Panc1 (cell line): ENCODE results near the gene ZFAND3. TPM values are rescaled to one million over a fixed set of nuclear protein-coding genes. Genes with fewer than 3 reads are reported as not detected.

Experiments used
- ATAC-seq: fragments of 200-7000 bp; cut with Tn5 transposase; 2 replicates; pipeline ENCODE4 v1.9.1; 2020; ENCODE audit warnings: mild to moderate bottlenecking, moderate library complexity
- BruUV-seq: library from RNA; stranded (reverse); fragments of 400-500 nt; replicated peaks from 2 replicates; lab custom pipeline; 2021; lab: Mats Ljungman, UMichigan
- CTCF ChIA-PET: fragments of 300-600 bp; sonication (Branson Sonifier 250); formaldehyde crosslinking; loops from one replicate; lab custom pipeline; 2022; ENCODE audit warnings: antibody characterized with exemption; lab: Charles Lee
- POLR2A ChIA-PET: fragments of 300-600 bp; sonication (Branson Sonifier 250); formaldehyde crosslinking; loops from one replicate; lab custom pipeline; 2022; ENCODE audit warnings: antibody characterized with exemption; lab: Charles Lee
- DNase-seq: peaks from one replicate; pipeline ENCODE4 v3.0.0-alpha.2; 2010; ENCODE audit warnings: low read depth, low spot score
- H3K27ac ChIP-seq: 2 replicates; pipeline ENCODE4 v1.5.1; 2011; ENCODE audit warnings: mild to moderate bottlenecking, low read length, inconsistent platforms
- H3K27me3 ChIP-seq: fragments of 200-500 bp; sonication (Bioruptor generic); 2 replicates; pipeline ENCODE4 v1.6.0; 2014; ENCODE audit warnings: low read length, inconsistent platforms; ENCODE audit not compliant: control insufficient read depth, insufficient read depth
- H3K36me3 ChIP-seq: fragments of 200-500 bp; sonication (Bioruptor generic); 2 replicates; pipeline ENCODE4 v1.5.1; 2014; ENCODE audit warnings: inconsistent platforms, mild to moderate bottlenecking, low read length, moderate library complexity; ENCODE audit not compliant: control insufficient read depth, insufficient read depth
- H3K4me1 ChIP-seq: 2 replicates; pipeline ENCODE4 v1.5.1; 2011; ENCODE audit warnings: inconsistent platforms, mild to moderate bottlenecking, low read length, moderate library complexity; ENCODE audit not compliant: control insufficient read depth, insufficient read depth
- H3K4me3 ChIP-seq, 2 experiments: 2 replicates each; pipeline ENCODE4 v1.5.1; 2011 to 2012; ENCODE audit warnings: low read depth in 2 of 2, low read length in 2 of 2, mild to moderate bottlenecking in 2 of 2, inconsistent platforms in 1 of 2, moderate library complexity in 1 of 2
- H3K9me3 ChIP-seq: fragments of 200-500 bp; sonication (Bioruptor generic); 2 replicates; pipeline ENCODE4 v1.5.1; 2014; ENCODE audit warnings: low read depth, mild to moderate bottlenecking, inconsistent platforms, low read length, moderate library complexity; ENCODE audit not compliant: control insufficient read depth, insufficient read depth
- POLR2AphosphoS5 ChIP-seq: IDR thresholded peaks from 2 replicates; pipeline ENCODE4 v1.6.1; 2012; ENCODE audit warnings: mild to moderate bottlenecking, low read depth, low read length, moderate library complexity
- SIN3A ChIP-seq: IDR thresholded peaks from 2 replicates; pipeline ENCODE4 v1.6.1; 2012; ENCODE audit warnings: low read depth, mild to moderate bottlenecking, low read length, moderate library complexity, borderline replicate concordance; ENCODE audit not compliant: insufficient read depth
- TCF7L2 ChIP-seq: IDR thresholded peaks from 2 replicates; pipeline ENCODE4 v1.6.1; 2011; ENCODE audit warnings: mild to moderate bottlenecking, low read depth, low read length, inconsistent platforms
- in situ Hi-C: cut with HindIII; loops from 2 replicates; pipeline ENCODE4 v1.10.0; 2016; ENCODE audit warnings: low sequenced_read_pairs, low pct_unique_long_range_greater_than_20kb
- intact Hi-C: fragments of 100-400 bp; cut with micrococcal nuclease; formaldehyde crosslinking; loops from one replicate; pipeline ENCODE4 v1.10.0; 2022; ENCODE audit not compliant: unreplicated experiment
- total RNA-seq: library from RNA; stranded (reverse); gene quantifications from one replicate; pipeline ENCODE4 v1.2.1, GENCODE V29; 2021; ENCODE audit not compliant: unreplicated experiment
- TF ChIP-seq, protein P1 (sequence below): fragments of 450-650 bp; IDR thresholded peaks from 2 replicates; pipeline ENCODE4 v1.5.1; 2017; ENCODE audit warnings: mild to moderate bottlenecking
- TF ChIP-seq, protein P2 (sequence below), 2 experiments: IDR thresholded peaks; 2 replicates each; pipeline ENCODE4 v1.6.1; 2011 to 2012; ENCODE audit warnings: low read depth in 2 of 2, control low read depth in 1 of 2, low read length in 1 of 2, mild to moderate bottlenecking in 1 of 2, moderate library complexity in 1 of 2; ENCODE audit not compliant: insufficient read depth in 1 of 2

The ZFAND3 gene
- total RNA-seq, 1 experiment from 2014 or later, result 95.9 TPM

DNA sequence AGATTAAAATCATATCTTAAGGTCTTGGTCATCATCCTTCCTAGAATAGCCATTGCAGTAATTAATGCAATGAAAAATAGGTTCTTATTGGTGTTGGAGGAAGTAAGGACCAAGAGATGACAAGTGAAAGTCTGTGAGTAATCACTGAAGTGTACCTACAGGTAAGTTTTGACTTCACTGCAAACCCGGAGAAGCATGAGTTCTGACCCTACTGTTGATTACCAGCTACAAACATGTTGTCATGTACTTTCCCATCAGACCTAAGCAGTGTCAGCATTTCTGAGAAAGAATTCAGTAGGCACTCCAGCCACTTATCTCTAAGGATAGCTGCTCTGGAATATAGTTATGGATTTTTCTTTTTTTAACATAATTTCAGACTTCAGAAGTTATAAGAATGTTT lies 280.9 kb downstream of the ZFAND3 start:
- no peak for TF ChIP-seq TCF7L2
- TF ChIP-seq, protein P1, sequence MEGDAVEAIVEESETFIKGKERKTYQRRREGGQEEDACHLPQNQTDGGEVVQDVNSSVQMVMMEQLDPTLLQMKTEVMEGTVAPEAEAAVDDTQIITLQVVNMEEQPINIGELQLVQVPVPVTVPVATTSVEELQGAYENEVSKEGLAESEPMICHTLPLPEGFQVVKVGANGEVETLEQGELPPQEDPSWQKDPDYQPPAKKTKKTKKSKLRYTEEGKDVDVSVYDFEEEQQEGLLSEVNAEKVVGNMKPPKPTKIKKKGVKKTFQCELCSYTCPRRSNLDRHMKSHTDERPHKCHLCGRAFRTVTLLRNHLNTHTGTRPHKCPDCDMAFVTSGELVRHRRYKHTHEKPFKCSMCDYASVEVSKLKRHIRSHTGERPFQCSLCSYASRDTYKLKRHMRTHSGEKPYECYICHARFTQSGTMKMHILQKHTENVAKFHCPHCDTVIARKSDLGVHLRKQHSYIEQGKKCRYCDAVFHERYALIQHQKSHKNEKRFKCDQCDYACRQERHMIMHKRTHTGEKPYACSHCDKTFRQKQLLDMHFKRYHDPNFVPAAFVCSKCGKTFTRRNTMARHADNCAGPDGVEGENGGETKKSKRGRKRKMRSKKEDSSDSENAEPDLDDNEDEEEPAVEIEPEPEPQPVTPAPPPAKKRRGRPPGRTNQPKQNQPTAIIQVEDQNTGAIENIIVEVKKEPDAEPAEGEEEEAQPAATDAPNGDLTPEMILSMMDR, result no peak
- TF ChIP-seq, protein P2, sequence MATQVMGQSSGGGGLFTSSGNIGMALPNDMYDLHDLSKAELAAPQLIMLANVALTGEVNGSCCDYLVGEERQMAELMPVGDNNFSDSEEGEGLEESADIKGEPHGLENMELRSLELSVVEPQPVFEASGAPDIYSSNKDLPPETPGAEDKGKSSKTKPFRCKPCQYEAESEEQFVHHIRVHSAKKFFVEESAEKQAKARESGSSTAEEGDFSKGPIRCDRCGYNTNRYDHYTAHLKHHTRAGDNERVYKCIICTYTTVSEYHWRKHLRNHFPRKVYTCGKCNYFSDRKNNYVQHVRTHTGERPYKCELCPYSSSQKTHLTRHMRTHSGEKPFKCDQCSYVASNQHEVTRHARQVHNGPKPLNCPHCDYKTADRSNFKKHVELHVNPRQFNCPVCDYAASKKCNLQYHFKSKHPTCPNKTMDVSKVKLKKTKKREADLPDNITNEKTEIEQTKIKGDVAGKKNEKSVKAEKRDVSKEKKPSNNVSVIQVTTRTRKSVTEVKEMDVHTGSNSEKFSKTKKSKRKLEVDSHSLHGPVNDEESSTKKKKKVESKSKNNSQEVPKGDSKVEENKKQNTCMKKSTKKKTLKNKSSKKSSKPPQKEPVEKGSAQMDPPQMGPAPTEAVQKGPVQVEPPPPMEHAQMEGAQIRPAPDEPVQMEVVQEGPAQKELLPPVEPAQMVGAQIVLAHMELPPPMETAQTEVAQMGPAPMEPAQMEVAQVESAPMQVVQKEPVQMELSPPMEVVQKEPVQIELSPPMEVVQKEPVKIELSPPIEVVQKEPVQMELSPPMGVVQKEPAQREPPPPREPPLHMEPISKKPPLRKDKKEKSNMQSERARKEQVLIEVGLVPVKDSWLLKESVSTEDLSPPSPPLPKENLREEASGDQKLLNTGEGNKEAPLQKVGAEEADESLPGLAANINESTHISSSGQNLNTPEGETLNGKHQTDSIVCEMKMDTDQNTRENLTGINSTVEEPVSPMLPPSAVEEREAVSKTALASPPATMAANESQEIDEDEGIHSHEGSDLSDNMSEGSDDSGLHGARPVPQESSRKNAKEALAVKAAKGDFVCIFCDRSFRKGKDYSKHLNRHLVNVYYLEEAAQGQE (IDR thresholded peaks at IDR 0.05; ENCODE audit: insufficient read depth in 1 of 2, low read depth in 2 of 2, low read length in 1 of 2), result no peak
- no peak for TF ChIP-seq POLR2AphosphoS5
- no peak for TF ChIP-seq SIN3A
- DNase-seq (no peak), ATAC-seq (no peak)
- no peak overlapping the region for H3K27ac ChIP-seq
- H3K27me3 ChIP-seq, result no peaks in the 10 kb centered on the region
- intact Hi-C loops, result no loop called here
- ChIA-PET CTCF (no interaction called here), POLR2A (interaction anchor here (0.6 kb wide), 1 partner anchor 58 kb away, joined by 3 read pairs; no protein-coding TSS in a partner anchor)
- H3K36me3 ChIP-seq, result no peaks in the 10 kb centered on the region
- BruUV-seq, result no TSS peak
- no peaks in the 10 kb centered on the region for H3K4me1 ChIP-seq
- in situ Hi-C loops, result no loop called here
- no peaks in the 10 kb centered on the region for H3K9me3 ChIP-seq
- no peak overlapping the region for H3K4me3 ChIP-seq

DNA sequence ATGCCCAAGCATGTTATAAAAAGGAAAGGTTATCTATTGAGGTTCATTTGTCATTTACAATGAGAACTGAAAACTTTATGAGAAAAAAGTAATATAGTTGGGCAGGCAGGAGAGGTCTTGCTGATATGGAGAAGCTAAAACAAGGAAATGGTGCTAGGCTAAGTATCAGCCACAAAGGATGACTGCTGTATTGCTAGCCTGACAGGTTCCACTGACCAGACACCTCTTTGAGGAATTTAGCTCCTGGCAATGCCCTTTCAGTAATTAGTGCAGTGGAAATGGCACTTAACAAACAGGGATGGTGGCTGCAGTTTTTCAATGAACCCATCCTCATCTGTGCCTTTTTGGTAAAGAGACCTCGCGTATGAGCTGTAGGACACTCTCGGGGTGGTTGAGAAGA lies 284.4 kb downstream of the ZFAND3 start:
- ATAC-seq (no peak), DNase-seq (no peak)
- Histone ChIP-seq H3K9me3 (no peaks in the 10 kb centered on the region), H3K4me3 (no peak overlapping the region), H3K36me3 (no peaks in the 10 kb centered on the region; the same call in 1 of the 2 replicates), H3K27ac (no peak overlapping the region), H3K4me1 (no peaks in the 10 kb centered on the region), H3K27me3 (no peaks in the 10 kb centered on the region)
- ChIA-PET CTCF (no interaction called here), POLR2A (no interaction called here)
- no TSS peak for BruUV-seq
- TF ChIP-seq TCF7L2, result no peak
- TF ChIP-seq, protein P2 (IDR thresholded peaks at IDR 0.05; ENCODE audit: insufficient read depth in 1 of 2, low read depth in 2 of 2, low read length in 1 of 2), result no peak
- no peak for TF ChIP-seq POLR2AphosphoS5
- TF ChIP-seq, protein P1, result no peak
- in situ Hi-C loops (no loop called here), intact Hi-C loops (no loop called here)
